GM18868 (cell line): ENCODE results near the gene BICD1.

ENCODE experiments used
- ATAC-seq: cut with Tn5 transposase; IDR thresholded peaks from one replicate; pipeline ENCODE4 v1.9.1; 2021; ENCODE audit warnings: mild to moderate bottlenecking, moderate library complexity; ENCODE audit not compliant: unreplicated experiment

The BICD1 gene

GRCh38 chr12:32399370-32400113, 292.9 kb downstream of the BICD1 start, which contains the start of gene FGD4:
TSS of gene FGD4 (plus strand) at chr12:32399558.
- peak; percentile 87 for ATAC-seq

DNA sequence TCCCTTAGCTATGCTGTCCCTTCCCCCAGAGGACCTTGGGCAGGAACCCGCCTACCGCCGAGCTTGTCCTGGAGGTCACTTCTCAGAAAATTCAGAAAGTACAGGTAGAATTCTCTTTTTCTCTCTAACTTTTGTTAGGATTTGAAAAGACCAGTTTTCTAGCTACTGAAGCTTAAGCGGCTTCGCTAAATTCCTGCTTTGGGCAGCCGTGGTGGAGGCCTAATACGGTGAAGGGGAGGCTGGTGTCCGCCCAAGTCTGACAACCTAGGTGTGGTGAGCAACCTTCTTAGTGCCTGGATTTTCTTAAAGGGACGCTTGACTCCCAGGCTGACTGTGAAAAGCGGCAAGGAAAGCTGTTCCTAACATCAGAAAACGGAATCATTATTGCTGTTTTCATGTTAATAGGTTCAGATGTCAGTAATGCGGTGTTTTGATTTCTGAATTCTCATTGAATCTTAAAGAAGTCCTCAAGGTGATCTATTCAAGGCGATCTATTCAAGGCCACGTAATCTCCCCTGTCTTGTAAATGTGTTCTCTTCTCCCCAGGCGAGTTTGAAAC, 293.5 kb downstream of the BICD1 start:
- ATAC-seq = no peak

- no peak for ATAC-seq
Measured at GRCh38 chr12:32400866-32401265, 294.2 kb downstream of the BICD1 start.

DNA sequence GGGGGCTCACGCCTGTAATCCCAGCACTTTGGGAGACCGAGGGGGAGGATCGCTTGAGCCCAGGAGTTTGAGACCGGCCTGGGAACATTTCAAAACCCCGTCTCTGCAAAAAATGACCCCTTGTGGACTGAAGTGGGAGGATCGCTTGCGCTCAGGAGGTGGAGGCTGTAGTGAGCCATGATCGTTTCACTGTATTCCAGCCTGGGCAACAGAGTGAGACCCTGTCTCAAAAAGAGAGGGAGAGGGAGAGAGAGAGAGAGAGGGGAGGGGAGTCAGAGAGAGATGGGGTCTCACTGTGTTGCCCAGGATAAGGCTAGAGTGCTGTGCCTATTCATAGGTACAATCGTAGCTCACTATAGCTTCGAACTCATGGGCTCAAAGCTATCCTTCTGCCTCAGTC, 295.5 kb downstream of the BICD1 start:
- ATAC-seq = no peak

- ATAC-seq = no peak
Measured at GRCh38 chr12:32402946-32403345, 296.3 kb downstream of the BICD1 start.

GRCh38 chr12:32407795-32408194, 301.1 kb downstream of the BICD1 start:
- ATAC-seq = no peak

DNA sequence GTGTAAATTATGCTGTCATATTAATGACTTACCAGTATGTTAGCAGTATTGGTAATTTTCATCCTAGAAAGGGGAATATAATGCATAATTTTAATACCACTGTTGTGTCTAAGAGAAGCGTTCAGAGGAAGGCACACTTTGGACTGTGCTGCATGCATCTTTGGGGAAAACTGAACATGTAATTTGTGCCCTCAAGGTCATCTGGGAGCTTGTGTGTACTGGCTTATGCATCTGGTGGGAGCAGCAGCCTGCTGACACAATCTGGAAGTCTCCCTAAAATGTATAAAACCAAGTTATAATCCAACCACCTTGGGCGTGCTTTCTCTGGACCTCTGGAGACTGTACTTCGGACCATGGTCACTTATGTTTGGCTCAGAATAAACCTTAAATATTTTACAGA, 306.8 kb downstream of the BICD1 start:
- no peak for ATAC-seq

DNA sequence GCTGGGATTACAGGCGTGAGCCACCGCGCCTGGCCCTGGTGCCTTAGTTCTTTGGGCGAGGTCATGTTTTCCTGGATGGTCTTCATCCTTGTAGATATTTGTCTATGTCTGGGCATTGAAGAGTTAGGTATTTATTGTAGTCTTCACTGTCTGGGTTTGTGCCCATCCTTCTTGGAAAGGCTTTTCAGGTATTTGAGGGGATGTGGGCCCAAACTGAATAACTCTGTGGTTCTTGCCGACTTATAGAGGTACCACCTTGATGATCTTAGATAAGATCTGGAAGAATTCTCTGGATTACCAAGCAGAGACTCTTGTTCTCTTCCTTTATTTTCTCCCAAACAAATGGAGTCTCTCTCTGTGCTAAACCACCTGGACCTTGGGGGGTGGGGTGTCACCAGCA, 311.6 kb downstream of the BICD1 start:
- ATAC-seq = no peak

- ATAC-seq = no peak
Measured at GRCh38 chr12:32418903-32419519, 312.4 kb downstream of the BICD1 start.

- ATAC-seq = peak; percentile 79
Measured at GRCh38 chr12:32419520-32419960, 312.9 kb downstream of the BICD1 start.

DNA sequence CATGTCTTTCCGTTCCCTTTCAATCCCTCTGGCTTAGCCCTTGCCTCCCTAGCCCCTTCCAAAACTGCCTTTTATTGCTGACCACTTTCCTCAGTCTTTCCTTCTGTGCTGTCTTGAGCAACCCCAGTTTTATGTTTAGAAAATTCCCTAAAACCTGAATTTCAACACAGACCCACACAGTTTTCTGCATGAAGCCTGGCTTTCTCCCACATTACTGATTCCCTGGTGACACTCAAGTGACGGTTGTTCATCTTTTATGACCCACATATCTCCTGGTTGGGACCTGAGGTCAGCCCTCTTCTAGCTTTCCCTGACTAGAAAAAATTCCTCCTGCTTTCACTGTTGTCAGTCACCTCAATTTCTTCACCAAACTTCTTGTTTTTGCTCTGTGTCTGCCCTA, 313.7 kb downstream of the BICD1 start:
- ATAC-seq = no peak

DNA sequence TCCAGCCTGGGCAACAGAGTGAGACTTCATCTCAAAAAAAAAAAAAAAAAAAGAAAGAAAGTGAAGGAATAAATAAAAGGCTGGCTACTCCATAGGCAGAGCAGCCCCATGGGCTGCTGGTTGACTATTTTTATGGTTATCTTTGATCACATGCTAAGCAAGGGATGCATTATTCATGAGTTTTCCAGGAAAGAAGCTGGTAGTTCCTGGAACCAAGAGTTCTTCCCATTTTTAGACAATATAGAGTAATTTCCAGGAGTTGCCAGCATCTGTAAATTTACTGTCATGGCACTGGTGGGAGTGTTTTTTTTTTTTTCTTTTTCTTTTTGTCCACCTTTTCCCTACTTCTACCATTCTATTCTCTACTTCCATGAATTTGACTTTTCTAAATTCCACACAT, 316.9 kb downstream of the BICD1 start:
- ATAC-seq = no peak

- ATAC-seq = no peak
Measured at GRCh38 chr12:32431025-32431424, 324.4 kb downstream of the BICD1 start.
